Keratinocyte (primary cell): Measurements from ENCODE around the gene HSF4. TPM values are rescaled to one million over a fixed set of nuclear protein-coding genes. Genes with fewer than 3 reads are reported as not detected.

ENCODE experiments used
- DNase-seq: peaks from one replicate; pipeline ENCODE4 v3.0.0-alpha.2; 2011; ENCODE audit warnings: low read depth, missing footprints, low spot score
- FAIRE-seq: peaks from 2 replicates; lab custom pipeline; 2011; peaks lifted over from hg19 to GRCh38; lab: Jason Lieb, UNC
- H2AFZ ChIP-seq: 2 replicates; pipeline ENCODE4 v1.6.0; 2012; ENCODE audit warnings: low read length, control low read depth, inconsistent platforms; ENCODE audit not compliant: control insufficient read depth
- H3K27ac ChIP-seq: 2 replicates; pipeline ENCODE4 v1.5.1; 2011; ENCODE audit warnings: low read length; ENCODE audit not compliant: control insufficient read depth, insufficient read depth
- H3K27me3 ChIP-seq: 3 replicates; pipeline ENCODE4 v1.6.0; 2011; ENCODE audit warnings: low read length; ENCODE audit not compliant: control insufficient read depth, insufficient read depth; ENCODE audit errors: extremely low read depth
- H3K36me3 ChIP-seq, 2 experiments: 2 replicates in 1 of 2; 3 replicates in 1 of 2; pipeline ENCODE4 v1.5.1; 2011; ENCODE audit warnings: low read length in 2 of 2, mild to moderate bottlenecking in 1 of 2; ENCODE audit not compliant: control insufficient read depth in 2 of 2, insufficient read depth in 2 of 2; ENCODE audit errors: extremely low read depth in 1 of 2
- H3K4me1 ChIP-seq: 3 replicates; pipeline ENCODE4 v1.5.1; 2011; ENCODE audit warnings: low read length; ENCODE audit not compliant: control insufficient read depth, insufficient read depth; ENCODE audit errors: extremely low read depth
- H3K4me2 ChIP-seq: 3 replicates; pipeline ENCODE4 v1.6.0; 2011; ENCODE audit warnings: low read depth, low read length; ENCODE audit not compliant: control insufficient read depth, insufficient read depth; ENCODE audit errors: extremely low read depth
- H3K4me3 ChIP-seq, 3 experiments: fragments of 200-600 bp in 1 of 3; sonication (generic) in 1 of 3; 2 replicates in 2 of 3; 3 replicates in 1 of 3; pipeline ENCODE4 v1.5.1; 2011 to 2016; ENCODE audit warnings: low read length in 3 of 3, mild to moderate bottlenecking in 3 of 3, control low read depth in 2 of 3, inconsistent platforms in 1 of 3, low read depth in 1 of 3, mixed read lengths in 1 of 3, mixed run types in 1 of 3, moderate library complexity in 1 of 3; ENCODE audit not compliant: control insufficient read depth in 2 of 3, insufficient read depth in 2 of 3; ENCODE audit errors: extremely low read depth in 1 of 3
- H3K79me2 ChIP-seq: 2 replicates; pipeline ENCODE4 v1.6.0; 2012; ENCODE audit warnings: low read length; ENCODE audit not compliant: control insufficient read depth, insufficient read depth
- H3K9ac ChIP-seq: 3 replicates; pipeline ENCODE4 v1.6.0; 2011; ENCODE audit warnings: low read length; ENCODE audit not compliant: control insufficient read depth, insufficient read depth; ENCODE audit errors: extremely low read depth
- H3K9me1 ChIP-seq: 3 replicates; pipeline ENCODE4 v1.6.0; 2011; ENCODE audit warnings: low read length; ENCODE audit not compliant: control insufficient read depth, insufficient read depth; ENCODE audit errors: extremely low read depth
- H3K9me3 ChIP-seq: 2 replicates; pipeline ENCODE4 v1.5.1; 2012; ENCODE audit warnings: low read depth, low read length; ENCODE audit not compliant: control insufficient read depth
- H4K20me1 ChIP-seq: 3 replicates; pipeline ENCODE4 v1.6.0; 2011; ENCODE audit warnings: low read length; ENCODE audit not compliant: control insufficient read depth, insufficient read depth; ENCODE audit errors: extremely low read depth
- EZH2 ChIP-seq: IDR thresholded peaks from one replicate; pipeline ENCODE4 v1.6.1; 2012; ENCODE audit warnings: inconsistent platforms, mild to moderate bottlenecking, low read length, moderate library complexity
- dilution Hi-C: fragments of 300-500 bp; cut with MboI; formaldehyde crosslinking; loops from one replicate; pipeline ENCODE4 v1.7.0; 2020; ENCODE audit warnings: low sequenced_read_pairs; ENCODE audit not compliant: extremely low pct_ligation_motif_present
- polyA plus RNA-seq, 5 experiments: library from polyadenylated mRNA; depleted of rRNA in 3 of 5; stranded (reverse) in 3 of 5; stranded (forward) in 1 of 5; unstranded in 1 of 5; fragments of >200 nt; gene quantifications; 1 replicate in 1 of 5; 2 replicates in 3 of 5; 3 replicates in 1 of 5; pipeline versions ENCODE4 v1.2.1 to v1.2.3, GENCODE V29; 2011 to 2012; ENCODE audit warnings: missing spikeins in 2 of 5, low read depth in 1 of 5, low replicate concordance in 1 of 5
- TF ChIP-seq, protein P1 (sequence below), 3 experiments: IDR thresholded peaks in 1 of 3; conservative IDR thresholded peaks in 1 of 3; optimal IDR thresholded peaks in 1 of 3; 2 replicates in 2 of 3; 3 replicates in 1 of 3; pipeline versions ENCODE3 to v1.5.1; 2011; ENCODE audit warnings: low read length in 3 of 3, mild to moderate bottlenecking in 3 of 3, moderate library complexity in 2 of 3, control low read depth in 1 of 3, inconsistent platforms in 1 of 3; ENCODE audit not compliant: insufficient read depth in 2 of 3; ENCODE audit errors: extremely low read depth in 1 of 3

The HSF4 gene
- polyA plus RNA-seq, 1 donor (not counting 4 experiments of a cell fraction or from before 2014, with no cell fraction given), result 4.3 TPM

- Histone ChIP-seq H3K27me3 (no peaks in the 10 kb centered on the region), H2AFZ (peak overlapping the region; percentile 47), H3K79me2 (no peaks in the 10 kb centered on the region), H3K9me1 (no peaks in the 10 kb centered on the region), H3K4me2 (peak overlapping the region; percentile 71), H3K27ac (peak overlapping the region; percentile 67), H4K20me1 (no peaks in the 10 kb centered on the region), H3K9me3 (no peaks in the 10 kb centered on the region), H3K36me3 (no peaks in the 10 kb centered on the region), H3K4me1 (peaks cover 25% of the 10 kb centered on the region), H3K9ac (peak overlapping the region; percentile 39), H3K4me3 (peak overlapping the region in 2 of 3 experiments; percentile 8 to 29)
- dilution Hi-C loops, result no loop called here
- DNase-seq, result peak; percentile 60
- peak; percentile 93 for FAIRE-seq
- TF ChIP-seq EZH2, result no peak
- TF ChIP-seq, protein P1, sequence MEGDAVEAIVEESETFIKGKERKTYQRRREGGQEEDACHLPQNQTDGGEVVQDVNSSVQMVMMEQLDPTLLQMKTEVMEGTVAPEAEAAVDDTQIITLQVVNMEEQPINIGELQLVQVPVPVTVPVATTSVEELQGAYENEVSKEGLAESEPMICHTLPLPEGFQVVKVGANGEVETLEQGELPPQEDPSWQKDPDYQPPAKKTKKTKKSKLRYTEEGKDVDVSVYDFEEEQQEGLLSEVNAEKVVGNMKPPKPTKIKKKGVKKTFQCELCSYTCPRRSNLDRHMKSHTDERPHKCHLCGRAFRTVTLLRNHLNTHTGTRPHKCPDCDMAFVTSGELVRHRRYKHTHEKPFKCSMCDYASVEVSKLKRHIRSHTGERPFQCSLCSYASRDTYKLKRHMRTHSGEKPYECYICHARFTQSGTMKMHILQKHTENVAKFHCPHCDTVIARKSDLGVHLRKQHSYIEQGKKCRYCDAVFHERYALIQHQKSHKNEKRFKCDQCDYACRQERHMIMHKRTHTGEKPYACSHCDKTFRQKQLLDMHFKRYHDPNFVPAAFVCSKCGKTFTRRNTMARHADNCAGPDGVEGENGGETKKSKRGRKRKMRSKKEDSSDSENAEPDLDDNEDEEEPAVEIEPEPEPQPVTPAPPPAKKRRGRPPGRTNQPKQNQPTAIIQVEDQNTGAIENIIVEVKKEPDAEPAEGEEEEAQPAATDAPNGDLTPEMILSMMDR (optimal IDR thresholded peaks at IDR 0.05 in 1 of 3, IDR thresholded peaks at IDR 0.05 in 1 of 3, conservative IDR thresholded peaks at IDR 0.05 in 1 of 3; ENCODE audit: extremely low read depth in 1 of 3, insufficient read depth in 2 of 3, low read length in 3 of 3), result no peak
These were observed 48.2 kb downstream of the HSF4 start for GRCh38 chr16:67212766-67213165.

- Histone ChIP-seq H3K27ac (peak overlapping the region; percentile 67), H3K9me3 (no peaks in the 10 kb centered on the region), H3K4me1 (peaks cover 19% of the 10 kb centered on the region), H3K79me2 (no peaks in the 10 kb centered on the region), H2AFZ (peak overlapping the region; percentile 47), H3K9ac (peak overlapping the region; percentile 39), H4K20me1 (no peaks in the 10 kb centered on the region), H3K27me3 (no peaks in the 10 kb centered on the region), H3K9me1 (no peaks in the 10 kb centered on the region), H3K4me2 (peak overlapping the region; percentile 71), H3K4me3 (peak overlapping the region in 2 of 3 experiments; percentile 8 to 29), H3K36me3 (no peaks in the 10 kb centered on the region)
- TF ChIP-seq, protein P1 (optimal IDR thresholded peaks at IDR 0.05 in 1 of 3, IDR thresholded peaks at IDR 0.05 in 1 of 3, conservative IDR thresholded peaks at IDR 0.05 in 1 of 3; ENCODE audit: extremely low read depth in 1 of 3, insufficient read depth in 2 of 3, low read length in 3 of 3), result no peak
- no peak for TF ChIP-seq EZH2
- DNase-seq (no peak), FAIRE-seq (no peak)
- dilution Hi-C loops, result no loop called here
These were observed 48.9 kb downstream of the HSF4 start for GRCh38 chr16:67213197-67214019.
